Heart left ventricle (tissue), 13 donors: ENCODE results near the gene ENPP6.

Source experiments
- CTCF ChIP-seq, 12 donors: fragments of 200-600 bp; sonication (generic) in 4 of 12; IDR thresholded peaks; one replicate each; pipeline versions ENCODE4 v1.5.0 to v1.8.0; 2018 to 2022; ENCODE audit warnings: antibody characterized with exemption in 12 of 12, mild to moderate bottlenecking in 5 of 12
- POLR2A ChIP-seq, 2 donors: fragments of 450-650 bp; IDR thresholded peaks; one replicate each; pipeline ENCODE4 v1.6.1; 2017; ENCODE audit warnings: antibody characterized with exemption in 2 of 2, mild to moderate bottlenecking in 2 of 2, moderate library complexity in 2 of 2
- donor health status: ischemic (EF 13 %, LVEDD 7.1; RV severe dilation, severe dysfunction).
- donor health status: DM: no; HTN: yes; CAD: no.
- donor health status: DM: no; HTN: no; CAD: no.
- donor health status: ischemic (EF 25% LVEDD 6.9; RV normal size, moderate dysfunction).
- donor health status: ischemic (EF 25% LVEDD 5.7; RV mildly dilated, moderate dysfunction).
- donor health status: ischemic (EF 35%, LVEDD 5.7; RV mildly dilated, moderate dysfunction).
- donor health status: nonischemic (EF 11% LVEDD 7.7; RV severe dilation, severe dysfunction).
- donor health status: DM: yes; HTN: yes; CAD: no.
- donor health status: PGD.
- donor health status: ischemic (EF 29% LVEDD 5.4; RV normal size, mild dysfunction).
- donor health status: nonischemic (EF 23%, LVEDD 6.1; RV moderate dilation, normal function).

DNA sequence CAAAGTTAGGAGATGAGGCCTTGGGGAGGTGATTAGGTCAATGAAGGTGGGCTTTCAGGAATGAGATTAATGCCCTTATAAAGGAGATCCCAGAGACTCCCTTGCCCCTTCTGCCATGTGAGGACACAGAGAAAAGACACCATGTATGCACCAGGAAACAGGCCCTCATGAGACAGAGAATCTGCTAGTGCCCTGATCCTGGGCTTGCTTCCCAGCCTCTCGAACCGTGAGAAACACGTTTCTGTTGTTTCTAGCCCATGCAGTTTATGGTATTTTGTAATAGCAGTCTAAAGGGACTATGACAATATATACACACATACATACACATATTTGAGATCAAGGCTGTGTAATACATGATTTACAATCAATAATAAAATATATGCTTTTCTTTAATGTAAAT, 41.4 kb upstream of the ENPP6 start:
- TF ChIP-seq CTCF (IDR thresholded peaks at IDR 0.05) (no peak), POLR2A (IDR thresholded peaks at IDR 0.05) (no peak)
